Measurements from ENCODE around the gene POMT2.

GRCh38 chr14:77322250-77322902 is 1.7 kb upstream of the POMT2 start:
- TF ChIP-seq POLR2AphosphoS5 (IDR thresholded peaks at IDR 0.05; ENCODE audit: low read depth, low read length), result no peak
- no peak for TF ChIP-seq TAF1 (IDR thresholded peaks at IDR 0.05; ENCODE audit: low read depth, low read length)
- TF ChIP-seq POLR2A (IDR thresholded peaks at IDR 0.05; ENCODE audit: low read depth, low read length), result no peak
- no peak for TF ChIP-seq PAX5 (IDR thresholded peaks at IDR 0.05; ENCODE audit: insufficient read depth, low read length, severe bottlenecking)
- TF ChIP-seq POU2F2 (IDR thresholded peaks at IDR 0.05; ENCODE audit: low read depth, low read length), result no peak

Measured in GM12891 (cell line).